Iris pigment epithelial cell (primary cell): Measurements from ENCODE around the gene PLXNC1.

Experiments
- DNase-seq: peaks from one replicate; pipeline ENCODE4 v3.0.0-alpha.2; 2011; ENCODE audit warnings: low read depth

PLXNC1 gene

DNA sequence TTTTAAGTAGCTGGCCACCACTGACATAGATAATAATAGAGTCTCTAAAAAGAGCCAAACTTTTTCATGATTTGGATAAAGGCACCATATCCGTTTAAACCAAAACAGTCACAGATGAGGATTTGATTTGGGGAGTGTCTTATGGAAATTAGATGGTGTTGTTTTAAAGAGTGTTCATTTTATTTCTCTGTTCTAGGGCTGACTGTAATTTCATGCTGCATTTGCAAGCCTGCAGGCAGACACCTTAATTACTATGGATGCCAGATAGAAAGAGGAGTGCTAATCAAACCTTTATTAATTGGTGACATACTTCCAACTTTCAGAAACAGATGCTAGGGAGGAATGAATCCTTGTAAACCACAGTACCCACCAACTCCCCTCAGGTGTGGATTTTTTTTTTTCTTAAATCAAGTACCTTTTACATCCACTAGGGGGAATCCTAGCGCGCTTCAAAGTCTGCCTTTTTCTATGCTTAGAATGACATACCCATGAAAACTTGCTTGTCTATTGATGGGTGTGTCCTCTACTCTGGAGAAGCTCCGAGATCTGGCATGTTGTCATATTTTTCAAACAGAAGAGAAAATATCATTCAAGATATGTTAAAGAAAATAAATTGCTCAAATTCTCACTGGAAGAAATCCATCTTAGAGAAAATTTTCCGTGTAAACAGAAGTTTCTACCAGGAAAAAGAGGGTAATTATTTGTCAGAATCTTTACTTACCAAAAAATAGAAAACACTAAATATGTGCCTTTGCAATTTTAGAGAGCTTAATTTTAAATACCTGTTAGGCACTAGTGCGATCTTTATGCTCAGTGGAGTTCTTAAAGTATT lies 14.2 kb upstream of the PLXNC1 start:
- peak; percentile 70 for DNase-seq

DNA sequence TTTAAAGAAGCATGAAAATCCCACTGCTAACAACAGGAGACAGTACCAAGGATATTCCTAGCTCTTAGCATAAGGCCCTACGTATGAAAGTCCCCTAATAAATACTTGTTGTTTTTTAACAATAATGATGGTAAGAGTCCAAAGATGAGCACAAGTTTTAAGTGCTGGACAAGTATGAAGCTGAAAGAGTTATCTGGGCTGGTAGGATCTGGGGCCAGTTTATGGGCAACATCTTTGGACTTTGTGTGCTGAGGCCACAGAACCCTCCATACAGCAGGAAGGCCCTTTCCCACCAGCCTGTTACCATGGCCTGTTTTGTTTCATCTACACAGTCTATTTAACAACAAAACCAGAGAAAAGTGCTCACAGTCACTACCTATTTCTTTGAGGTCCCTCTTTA lies 12.5 kb upstream of the PLXNC1 start:
- DNase-seq, result no peak

DNA sequence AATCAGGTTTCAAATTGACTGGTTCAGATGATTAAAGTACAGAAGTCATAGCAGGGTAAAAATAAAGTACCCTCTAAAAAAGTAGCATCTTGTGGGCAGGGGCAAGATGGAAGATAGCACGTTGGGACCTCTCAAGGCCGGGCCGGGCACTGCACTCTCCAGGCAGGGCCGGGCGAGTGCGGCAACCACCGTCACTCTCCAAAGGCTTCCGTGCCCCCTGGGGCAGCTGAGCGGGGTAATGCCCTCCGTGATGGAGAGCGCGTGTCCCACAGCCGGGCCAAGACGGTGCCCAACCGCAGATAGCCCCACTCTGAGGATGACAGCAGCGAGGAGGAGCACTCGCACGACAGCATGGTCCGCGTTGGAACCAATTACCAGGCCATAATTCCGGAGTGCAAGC lies 8.6 kb upstream of the PLXNC1 start:
- no peak for DNase-seq

DNA sequence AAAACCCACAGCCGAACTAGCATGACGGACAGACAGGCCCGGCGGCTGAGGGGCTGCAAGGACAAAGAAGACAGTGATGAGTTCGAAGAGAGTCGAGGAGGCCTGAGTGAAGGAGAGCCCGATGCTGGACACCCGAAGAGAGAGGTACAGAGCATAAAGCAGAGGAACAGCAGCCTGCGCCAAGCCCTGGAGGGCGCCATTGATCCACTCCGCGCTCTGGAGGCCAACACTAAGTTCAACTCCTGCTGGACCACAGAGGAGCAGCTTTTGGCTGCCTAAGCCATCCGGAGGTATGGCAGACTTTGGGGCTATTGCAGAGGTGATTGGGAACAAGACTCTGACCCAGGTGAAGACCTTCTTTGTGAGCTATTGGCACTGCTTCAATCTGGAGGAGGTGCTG lies 7.8 kb upstream of the PLXNC1 start:
- peak; percentile 23 for DNase-seq

DNA sequence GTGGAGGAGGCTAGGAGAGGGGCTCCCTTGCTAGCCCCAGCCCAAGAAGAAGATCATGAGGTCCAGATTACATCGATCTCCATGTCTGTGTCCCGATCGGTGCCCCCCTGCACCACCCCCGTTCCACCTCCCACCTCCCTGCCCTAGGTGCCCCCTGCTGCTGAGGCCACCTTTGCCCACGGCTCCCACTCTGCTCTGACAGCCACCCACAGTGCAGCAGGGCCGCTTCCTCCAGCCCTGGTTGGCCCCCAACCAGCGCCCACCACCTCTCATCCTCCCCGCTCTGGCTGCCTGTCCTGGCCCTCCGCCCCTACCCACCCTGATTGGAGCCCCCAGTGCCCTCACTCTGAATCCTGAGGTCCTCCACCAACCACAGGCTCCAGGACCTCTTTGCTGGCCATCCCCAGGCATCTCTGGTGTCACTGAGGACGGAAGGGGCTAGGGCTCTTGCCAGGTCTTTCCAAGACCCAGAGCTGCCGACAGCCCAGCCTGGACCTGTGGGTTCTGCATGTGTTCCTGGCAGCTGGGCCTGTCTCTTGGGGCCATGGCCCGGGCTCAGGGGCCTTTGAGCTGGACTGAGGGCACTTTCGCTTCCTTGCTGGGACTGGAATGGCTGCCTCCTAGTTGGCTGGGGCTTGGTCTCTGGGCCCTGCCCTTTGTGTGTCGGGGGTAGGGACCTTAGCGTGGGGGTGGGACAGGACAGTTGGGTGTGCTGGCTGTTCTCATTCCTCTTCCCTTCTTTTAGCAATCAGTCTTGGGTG lies 7.2 kb upstream of the PLXNC1 start:
- DNase-seq, result no peak

DNA sequence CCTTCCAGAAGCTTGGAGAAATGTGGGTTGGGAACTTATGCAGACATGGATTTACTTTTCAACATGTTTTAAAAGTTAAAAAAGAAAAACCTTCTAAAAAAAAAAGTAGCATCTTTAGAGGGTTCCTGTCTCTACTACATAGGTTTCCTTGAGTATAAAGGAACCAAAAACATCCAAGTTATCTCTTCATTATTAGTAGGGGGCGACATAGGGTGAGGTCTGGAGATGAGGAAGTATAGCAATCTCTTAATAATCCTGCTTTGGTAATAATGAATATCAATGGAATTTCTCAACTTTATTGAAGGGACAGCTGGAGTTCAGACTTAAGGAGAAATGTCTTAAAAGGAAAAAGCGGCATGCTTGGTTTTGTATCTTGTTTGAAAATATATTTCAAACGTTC lies 6.5 kb upstream of the PLXNC1 start:
- DNase-seq, result no peak

DNA sequence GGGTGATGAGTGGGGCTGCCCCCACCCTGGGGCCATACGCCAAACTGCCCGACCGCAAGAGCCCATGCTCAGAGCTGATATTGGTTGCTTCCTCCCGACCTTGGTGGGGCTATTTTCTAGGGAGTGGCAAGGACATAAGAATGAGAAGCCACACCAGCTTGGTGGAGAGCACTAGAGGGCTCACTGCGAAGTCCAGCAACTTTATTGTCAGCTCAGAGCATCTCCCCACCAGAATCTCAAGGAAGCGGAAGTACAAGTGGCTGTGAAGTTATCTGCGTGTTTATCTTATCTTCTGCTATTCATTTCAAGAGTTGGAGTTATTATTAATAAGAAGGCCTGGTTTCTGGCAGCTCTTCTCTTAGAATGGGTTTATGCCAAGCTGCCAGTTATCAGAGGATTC lies 4.9 kb upstream of the PLXNC1 start:
- no peak for DNase-seq

DNA sequence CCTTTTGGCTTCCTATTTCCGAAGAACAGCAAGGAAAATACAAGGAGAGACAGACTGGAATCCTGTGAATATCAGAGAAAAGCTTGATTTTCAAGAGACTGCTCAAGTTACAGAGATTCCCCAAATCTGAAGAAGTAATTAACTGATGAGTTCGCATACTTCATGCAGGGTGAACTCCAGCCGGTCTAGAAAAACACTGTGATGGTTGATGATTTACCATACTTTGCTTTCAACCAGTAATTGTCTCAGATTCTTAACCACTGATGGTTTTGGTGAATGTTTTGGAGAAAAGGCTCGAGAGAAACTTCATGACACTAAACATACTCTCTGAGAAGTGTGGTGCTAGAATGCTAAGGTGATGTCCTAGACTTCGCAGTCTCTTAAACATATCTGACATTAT lies 4.4 kb upstream of the PLXNC1 start:
- DNase-seq, result no peak

DNA sequence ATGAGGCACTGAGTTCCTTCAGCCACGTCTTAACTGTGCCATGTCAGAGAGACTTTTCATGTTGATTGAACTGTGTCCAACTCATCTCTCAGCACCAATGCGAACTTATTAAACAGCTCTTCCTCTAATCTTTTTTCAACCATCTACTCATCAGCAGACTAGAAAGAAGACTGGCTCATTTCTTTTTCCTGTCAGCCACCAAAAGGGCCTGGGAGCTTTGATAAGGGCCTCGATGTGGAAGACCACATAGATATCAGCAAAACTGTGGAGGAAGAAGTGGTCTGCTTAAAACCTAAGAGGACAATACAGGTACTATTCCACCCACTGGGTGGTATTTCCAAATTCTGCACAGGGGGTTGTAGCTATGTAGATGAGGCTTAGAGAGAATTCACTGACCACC lies 3.6 kb upstream of the PLXNC1 start:
- no peak for DNase-seq

DNA sequence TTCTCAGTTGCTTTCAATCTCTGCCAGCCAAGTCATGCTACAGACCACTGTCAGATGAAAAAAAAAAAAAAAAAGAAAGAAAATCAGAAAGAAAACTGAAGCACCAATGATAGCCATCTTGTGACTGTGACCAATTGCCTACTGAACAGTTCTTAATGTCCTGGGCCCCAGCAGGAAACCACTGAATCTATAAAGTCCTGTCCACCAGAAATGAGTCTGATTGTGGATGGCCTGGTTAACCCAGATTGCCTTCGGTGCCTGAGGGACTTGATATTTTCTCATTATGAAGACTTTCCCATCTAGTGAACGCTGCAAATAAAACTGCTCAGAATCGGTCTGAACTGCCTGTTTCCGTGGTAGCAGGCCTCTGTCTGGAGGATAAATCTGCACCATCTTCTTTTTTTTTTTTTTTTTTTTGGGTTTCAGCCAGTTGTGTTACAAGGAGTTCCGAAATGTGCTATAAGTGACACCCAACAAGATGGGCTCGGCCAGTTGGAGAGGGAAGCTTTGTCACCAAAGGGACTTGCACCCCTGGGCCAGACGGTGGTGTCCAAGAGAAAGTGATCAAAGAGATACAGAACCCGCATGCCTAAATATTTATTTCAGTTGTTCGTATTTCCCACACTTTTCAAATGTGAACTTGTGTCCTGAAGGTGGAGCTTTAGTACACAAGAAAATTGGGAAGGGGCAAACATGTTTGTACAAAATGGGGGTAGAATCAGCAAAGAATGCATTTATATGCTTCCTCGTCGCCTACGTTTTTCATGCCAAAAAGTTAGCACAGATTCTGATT lies 3.0 kb upstream of the PLXNC1 start:
- peak; percentile 68 for DNase-seq

DNA sequence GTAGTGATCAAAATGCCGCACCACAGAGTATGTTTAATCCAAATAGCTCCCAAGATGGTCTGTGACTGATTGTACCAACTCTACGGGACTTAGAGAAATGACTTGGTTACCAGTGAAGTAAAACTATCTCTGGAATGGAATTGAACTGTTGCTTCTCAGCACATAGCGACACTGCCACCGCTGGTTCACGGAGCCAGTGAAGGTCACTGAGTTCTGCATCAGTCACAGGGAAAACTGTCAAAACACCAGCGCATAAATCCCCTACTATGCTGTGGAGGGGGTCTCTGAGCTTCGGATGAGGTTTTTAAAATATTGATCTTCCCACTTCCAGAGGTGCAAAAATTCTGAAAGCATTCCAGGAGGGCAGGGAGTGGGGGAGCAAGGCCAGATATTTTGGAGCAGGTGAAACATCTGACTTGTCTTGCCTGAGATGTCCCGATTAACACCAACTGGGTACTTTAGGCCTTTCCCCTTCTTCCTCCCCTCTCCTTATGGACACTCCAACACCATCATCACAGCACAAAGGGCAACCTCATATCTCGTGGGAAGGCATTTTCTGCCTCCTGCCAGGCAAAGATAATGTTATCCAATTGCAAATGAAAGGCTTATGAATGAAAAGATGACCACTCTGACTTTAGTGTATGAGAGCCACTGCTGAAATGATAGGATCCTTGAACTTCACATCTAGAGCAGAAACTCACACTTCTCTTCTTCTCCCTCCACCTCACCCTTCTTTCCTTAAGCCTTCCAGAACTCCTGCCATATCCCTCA lies 2.0 kb upstream of the PLXNC1 start:
- no peak for DNase-seq

DNA sequence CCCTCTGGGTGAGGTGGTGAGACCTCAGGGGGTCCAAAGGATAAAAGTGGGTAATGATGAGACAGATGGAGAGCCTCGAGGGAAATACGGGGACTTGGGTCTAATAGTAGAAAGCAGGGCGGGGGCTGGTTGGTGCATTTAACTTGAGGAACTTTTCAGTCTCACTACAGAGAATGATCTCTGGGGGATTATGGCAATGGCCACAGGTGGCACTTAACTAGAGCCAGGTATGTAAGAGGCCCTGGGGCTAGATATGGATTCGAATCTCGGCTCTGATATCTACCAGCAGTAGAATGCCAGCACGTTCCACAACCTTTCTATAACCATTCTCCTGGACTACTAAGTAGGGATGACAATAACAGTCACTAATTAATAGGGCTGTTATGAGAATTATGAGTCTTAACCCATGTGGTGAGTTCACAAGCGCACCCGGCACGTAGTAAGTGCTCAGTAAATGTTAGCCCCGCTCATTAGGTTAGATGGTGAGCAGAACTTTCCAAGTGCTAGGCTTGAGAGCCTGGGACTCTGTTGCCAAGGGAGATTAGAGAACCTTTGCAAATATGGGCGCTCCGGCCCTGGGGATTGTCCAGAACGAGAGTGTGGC lies 888 bp upstream of the PLXNC1 start:
- DNase-seq, result no peak

DNA sequence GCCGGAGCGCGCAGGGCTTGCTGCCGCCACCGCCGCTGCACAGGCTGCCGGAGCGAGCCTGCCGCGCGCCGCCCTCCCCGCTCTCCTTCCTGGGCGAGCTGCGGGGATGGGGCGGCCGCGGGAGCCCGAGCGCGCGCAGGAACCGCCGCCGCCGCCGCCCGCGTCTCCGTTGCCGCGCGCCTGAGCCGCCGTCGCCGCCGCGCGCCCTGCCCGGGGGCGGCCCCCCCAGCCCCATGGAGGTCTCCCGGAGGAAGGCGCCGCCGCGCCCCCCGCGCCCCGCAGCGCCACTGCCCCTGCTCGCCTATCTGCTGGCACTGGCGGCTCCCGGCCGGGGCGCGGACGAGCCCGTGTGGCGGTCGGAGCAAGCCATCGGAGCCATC lies 352 bp downstream of the PLXNC1 start:
- no peak for DNase-seq

DNA sequence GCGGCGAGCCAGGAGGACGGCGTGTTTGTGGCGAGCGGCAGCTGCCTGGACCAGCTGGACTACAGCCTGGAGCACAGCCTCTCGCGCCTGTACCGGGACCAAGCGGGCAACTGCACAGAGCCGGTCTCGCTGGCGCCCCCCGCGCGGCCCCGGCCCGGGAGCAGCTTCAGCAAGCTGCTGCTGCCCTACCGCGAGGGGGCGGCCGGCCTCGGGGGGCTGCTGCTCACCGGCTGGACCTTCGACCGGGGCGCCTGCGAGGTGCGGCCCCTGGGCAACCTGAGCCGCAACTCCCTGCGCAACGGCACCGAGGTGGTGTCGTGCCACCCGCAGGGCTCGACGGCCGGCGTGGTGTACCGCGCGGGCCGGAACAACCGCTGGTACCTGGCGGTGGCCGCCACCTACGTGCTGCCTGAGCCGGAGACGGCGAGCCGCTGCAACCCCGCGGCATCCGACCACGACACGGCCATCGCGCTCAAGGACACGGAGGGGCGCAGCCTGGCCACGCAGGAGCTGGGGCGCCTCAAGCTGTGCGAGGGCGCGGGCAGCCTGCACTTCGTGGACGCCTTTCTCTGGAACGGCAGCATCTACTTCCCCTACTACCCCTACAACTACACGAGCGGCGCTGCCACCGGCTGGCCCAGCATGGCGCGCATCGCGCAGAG lies 873 bp downstream of the PLXNC1 start:
- peak; percentile 56 for DNase-seq

DNA sequence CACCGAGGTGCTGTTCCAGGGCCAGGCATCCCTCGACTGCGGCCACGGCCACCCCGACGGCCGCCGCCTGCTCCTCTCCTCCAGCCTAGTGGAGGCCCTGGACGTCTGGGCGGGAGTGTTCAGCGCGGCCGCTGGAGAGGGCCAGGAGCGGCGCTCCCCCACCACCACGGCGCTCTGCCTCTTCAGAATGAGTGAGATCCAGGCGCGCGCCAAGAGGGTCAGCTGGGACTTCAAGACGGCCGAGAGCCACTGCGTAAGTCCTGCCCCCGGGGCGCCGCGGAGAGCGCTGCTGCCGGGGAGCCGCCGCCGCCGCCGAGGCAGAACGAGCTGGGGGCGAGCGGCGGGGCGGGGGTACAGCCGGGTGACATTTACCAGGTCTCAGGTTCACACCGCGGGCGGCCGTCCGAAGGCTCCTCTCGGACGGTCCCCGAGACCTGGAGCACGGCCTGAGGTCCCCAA lies 1.4 kb downstream of the PLXNC1 start:
- DNase-seq, result peak; percentile 55

DNA sequence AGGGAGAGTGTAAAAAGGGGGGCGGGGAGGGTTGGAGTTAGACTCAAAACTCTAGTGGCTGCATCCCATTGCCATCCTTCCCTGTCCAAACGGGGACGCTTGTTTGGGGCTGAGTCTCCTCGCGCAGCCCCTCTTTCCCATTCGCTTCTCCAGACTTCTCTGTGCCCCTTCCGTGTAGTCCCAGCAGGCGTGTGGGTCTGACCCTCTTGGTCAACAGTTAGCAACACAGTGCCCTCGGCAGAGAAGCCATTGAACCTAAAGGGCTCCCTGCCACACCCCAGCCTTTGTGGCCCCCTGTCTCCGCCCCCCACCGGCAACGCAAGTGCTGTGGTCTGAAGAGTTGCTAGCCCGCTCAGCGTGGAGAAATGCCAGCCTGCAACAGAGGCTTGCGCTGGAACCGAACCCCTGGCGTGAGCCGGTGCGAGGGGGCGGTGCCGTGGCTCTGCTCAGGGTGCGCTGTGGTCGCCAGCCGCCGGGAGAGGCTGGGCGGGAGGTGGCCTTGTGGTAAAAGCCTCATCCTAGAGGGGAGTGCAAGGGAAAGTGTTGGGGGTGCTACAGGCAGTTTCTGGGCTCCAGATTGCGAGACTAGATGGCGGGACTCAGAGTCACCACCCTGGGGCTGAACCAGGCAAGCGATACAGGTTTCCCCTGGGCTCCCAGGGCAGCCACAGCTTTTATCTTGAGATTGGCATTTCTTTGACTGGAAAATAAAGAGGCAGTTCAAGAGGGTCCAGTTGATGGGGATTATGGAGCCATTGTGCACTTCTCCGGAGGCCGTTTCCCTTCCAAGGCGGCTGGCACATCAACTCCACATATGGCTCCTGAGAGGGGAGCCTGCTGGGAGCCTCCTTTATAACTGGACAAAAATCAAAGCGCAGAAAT lies 2.1 kb downstream of the PLXNC1 start:
- no peak for DNase-seq

DNA sequence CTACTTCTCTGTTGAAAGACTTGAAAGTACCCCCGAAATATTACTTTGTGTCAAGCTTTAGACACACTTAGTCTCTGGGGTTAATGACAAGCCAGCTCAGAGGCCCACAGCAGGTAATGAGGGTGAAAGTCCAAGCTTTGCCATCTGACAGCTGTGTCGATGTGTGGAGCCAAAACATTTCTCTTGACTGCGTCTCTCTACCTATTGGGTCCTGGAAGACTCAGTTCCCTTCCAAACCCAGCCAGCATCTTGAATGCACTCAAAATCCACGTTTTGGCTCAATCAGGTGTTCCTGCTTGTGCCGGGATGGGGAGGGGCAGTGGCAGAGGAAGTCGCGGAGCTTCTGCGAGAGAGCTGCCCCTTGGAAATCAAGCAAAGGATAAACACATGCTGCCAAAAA lies 3.2 kb downstream of the PLXNC1 start:
- DNase-seq, result no peak

DNA sequence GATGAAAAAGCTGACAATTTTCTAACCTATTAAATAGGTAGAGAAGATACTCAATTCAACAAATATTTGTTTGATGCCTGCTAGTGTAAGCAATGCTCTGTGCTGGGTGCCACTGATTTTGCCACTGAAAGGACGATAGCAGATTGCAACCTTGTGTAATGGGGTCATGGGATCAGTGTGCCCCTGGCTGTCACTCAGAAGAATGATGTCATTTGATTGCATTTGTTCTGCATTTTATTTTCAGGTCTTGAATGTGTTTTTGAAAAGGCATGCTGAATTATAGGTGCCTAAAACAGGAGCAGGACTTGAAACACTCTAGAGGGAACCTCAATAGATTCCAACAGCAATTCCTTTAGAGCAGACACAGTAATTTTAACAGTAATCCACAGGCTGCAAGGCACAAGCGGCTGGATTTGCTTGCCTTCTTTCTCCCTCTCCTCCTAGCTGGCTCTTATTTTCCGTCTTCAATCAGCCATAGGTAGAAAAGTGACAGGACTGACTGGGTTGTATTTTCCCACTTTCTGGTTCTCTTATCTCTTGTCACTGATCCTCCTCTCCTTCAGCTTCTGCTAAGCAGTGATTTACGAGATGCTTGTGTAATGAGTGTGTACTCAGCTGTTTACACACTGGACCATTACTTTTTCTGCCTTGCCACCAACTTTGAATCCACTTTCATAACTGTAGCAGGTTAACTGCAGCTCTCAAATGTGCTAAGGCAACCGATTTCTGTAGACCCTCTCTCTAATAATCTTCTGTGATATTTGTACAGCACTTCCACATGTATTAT lies 4.1 kb downstream of the PLXNC1 start:
- DNase-seq, result no peak

DNA sequence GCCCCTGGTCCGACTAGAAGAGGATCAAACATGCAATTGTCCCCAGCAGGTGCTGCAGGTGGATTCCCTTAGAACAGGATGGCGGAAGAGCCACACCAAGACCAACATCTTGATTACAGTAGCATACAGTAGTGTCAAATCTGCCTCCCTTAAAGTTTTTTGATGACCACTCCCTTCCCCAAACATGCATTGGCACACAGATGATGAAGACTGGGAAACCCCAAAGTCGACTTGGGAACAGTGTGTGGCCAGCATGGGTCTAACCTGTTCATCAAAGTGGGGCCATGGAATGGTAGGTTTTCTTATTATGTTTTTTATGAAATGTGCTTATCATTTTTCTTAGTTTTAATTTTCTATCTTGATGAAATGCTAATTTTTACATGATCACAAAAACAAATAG lies 8.8 kb downstream of the PLXNC1 start:
- DNase-seq, result no peak
